GM12875 (cell line): Measurements from ENCODE around the gene SUGCT.
"Not testable (repeated sequence)": the region's sequence is repeated elsewhere in the genome, so short reads cannot be mapped to it uniquely, and the experiment has no call there.

Source experiments
- H3K4me3 ChIP-seq: one replicate; pipeline ENCODE4 v1.5.1; 2011; ENCODE audit warnings: low read depth, low read length, control low read depth
- TF ChIP-seq, protein P1 (sequence below): IDR thresholded peaks from 2 replicates; pipeline ENCODE4 v1.5.1; 2011; ENCODE audit warnings: low read depth, mild to moderate bottlenecking, control low read depth, inconsistent platforms, low read length, moderate library complexity, borderline replicate concordance; ENCODE audit not compliant: insufficient read depth

Gene SUGCT

DNA sequence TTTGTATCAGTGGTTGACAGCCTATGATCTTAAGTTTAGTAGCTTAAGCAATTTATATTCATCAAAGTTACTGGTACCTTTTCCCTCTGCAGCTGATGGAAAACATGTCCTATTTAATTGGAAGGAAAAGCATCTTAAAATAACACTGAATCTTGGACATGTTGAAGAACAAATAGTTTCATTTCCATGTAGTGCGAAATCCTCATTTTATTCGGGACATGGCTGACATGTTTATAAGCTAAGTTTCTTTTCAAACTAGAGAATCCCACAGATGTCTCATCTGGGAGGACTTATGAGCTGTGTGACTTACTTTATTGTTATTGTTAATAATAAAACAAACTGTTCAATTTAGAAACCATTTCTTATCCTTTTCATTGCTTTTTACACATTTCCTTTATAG lies 461.0 kb downstream of the SUGCT start:
- H3K4me3 ChIP-seq = no peak overlapping the region
- TF ChIP-seq, protein P1, sequence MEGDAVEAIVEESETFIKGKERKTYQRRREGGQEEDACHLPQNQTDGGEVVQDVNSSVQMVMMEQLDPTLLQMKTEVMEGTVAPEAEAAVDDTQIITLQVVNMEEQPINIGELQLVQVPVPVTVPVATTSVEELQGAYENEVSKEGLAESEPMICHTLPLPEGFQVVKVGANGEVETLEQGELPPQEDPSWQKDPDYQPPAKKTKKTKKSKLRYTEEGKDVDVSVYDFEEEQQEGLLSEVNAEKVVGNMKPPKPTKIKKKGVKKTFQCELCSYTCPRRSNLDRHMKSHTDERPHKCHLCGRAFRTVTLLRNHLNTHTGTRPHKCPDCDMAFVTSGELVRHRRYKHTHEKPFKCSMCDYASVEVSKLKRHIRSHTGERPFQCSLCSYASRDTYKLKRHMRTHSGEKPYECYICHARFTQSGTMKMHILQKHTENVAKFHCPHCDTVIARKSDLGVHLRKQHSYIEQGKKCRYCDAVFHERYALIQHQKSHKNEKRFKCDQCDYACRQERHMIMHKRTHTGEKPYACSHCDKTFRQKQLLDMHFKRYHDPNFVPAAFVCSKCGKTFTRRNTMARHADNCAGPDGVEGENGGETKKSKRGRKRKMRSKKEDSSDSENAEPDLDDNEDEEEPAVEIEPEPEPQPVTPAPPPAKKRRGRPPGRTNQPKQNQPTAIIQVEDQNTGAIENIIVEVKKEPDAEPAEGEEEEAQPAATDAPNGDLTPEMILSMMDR = no peak

DNA sequence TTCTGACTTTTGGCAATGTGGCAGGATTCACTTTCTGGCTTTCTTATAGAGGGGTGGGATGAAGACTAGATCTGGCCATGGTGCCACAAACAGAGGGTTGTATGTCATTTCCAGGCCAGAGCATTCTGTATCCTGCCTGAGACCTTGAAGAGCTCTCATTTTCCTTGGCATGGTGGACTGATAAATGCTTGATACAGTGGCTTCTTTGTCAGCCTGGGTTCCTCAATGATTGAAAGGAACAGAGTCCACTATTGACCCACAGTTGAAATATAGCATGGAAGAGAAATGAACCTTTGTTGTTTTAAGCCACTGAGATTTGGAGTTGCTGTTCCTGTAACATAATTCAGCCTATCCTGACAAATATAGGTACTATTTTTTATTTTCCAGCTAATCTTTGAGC lies 462.7 kb downstream of the SUGCT start:
- no peak overlapping the region for H3K4me3 ChIP-seq
- TF ChIP-seq, protein P1 = no peak

DNA sequence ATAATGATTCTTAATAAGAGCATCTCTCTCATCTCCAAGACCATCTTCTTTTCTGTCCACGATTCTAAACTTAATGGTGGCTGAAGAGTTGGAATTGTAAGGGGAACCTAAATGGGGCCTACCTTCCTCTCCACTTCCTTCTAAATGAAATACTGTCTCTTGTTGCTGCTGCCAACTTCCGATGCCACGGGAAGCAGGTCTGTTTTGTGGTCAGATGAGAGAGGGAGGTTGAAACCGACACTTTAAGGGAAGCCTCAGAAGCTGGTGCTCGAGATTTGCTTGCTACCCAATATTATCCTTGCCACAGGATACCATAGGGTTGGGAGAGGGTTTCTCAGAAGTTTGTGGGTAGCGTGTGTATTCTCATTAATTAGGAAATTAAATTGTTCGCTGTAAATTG lies 464.1 kb downstream of the SUGCT start:
- TF ChIP-seq, protein P1 = no peak
- H3K4me3 ChIP-seq = no peak overlapping the region

DNA sequence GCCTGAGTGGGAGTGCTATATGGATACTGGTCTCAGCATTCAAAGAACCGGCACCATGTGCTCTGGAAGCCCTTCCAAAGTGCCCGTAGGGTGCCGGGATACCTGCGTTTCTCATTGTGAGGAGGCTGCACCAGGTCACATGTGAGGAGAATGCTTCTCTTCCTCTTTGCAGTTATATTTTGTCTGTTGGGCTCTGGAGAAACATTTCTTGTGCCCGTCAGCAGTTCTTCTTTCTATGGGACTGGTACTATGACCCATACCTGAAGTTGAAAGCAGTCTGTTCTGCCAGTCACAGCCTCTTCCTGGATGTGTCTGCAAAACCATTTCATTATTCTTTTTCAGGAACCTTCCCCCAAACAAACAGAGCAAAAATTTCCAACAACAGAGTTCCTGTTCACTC lies 465.0 kb downstream of the SUGCT start:
- TF ChIP-seq, protein P1 = no peak
- no peak overlapping the region for H3K4me3 ChIP-seq

DNA sequence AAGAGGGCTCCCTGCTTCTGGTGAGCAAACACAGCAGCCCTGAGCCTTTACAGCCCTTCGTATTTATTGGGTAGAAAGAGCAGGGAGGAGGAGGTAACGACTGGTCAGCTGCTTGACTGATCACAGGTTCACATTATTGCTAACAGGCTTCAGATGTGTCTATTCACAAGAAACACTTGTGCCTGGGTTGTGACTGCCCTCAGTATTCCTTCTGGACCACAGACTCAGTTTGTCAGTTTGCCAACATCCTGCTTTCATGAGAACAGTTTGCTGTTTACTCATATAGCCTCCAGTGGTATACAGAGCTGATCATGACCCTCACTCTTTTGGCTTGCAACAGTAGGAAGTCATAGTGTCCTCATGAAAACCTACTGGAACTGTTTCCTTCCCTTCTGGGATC lies 467.5 kb downstream of the SUGCT start:
- not testable (repeated sequence) for H3K4me3 ChIP-seq

DNA sequence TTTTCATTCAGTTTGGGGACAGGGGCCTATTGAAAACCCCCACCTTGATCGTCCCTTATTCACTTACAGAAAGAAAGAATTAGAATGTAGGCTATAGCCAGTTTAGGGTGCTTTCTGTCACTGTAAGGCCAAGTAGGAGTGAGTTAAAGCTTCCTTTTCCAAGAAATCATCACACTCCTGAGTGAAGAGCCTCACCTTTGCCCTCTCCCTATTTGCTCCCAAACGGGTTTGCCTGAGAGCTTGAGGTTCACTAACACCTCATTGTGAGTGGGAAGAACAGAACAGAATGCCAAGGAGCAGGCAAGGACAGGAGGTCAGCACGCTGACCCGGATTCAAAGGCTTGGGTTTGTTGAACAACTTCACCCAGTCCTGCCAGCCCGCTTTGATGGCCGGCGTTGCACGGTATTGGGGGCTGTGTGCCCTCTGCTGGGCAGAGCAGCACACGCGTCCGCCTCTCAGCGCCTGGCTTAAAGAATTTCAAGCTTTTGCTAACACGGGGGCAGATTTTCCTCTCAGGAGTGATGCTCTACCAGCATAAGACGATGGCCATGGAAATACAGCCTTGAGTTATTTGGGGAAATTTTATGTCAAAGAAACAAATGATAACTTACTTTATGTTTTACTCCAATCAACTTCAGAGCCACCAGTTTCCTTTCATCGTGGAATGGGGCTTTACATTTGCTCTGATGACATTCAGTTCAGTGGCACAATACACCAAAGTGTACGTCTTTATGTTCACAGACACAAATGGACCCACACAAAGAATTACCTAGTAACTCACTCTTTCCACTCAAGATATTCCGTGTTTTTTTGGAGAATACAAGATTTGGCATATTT lies 470.0 kb downstream of the SUGCT start:
- TF ChIP-seq, protein P1 = peak; percentile 82
- no peak overlapping the region for H3K4me3 ChIP-seq

DNA sequence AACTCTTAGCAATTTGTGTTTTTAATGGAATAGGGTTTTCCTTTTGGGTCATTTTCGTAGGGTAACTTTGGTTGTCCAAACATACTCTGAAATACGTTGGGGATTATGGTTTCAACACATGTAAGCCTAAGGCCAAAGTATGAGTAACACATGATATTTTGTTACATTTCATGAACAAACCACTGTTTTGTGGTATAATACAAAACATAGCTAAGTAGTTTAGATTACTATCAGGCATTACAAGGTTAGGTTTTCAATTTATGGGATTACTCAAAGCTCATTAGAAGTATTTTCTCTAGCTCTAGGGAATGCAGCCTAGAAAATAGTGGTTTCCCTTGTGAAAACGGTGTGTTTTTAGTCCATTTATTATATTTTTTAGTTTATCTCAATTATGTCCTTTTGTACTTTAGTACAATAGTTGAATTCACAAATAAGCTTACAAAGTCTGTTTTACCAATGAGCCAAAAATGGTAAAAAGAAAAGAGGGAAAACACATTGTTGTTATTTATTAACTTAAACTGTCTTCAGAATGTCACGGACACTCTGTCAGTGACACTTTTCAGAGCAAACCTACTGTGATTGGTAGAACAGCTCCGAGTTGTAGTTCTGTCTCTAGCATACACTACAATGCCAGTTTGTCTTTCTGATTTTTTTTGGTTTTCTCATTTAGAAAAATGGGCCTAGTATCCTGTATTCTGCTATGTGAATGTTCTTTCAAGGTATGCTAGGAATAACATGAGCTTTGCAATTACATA lies 473.7 kb downstream of the SUGCT start:
- TF ChIP-seq, protein P1 = no peak
- H3K4me3 ChIP-seq = no peak overlapping the region
